Measurements from ENCODE around the gene LRRN2.
"Not testable (repeated sequence)": the region's sequence is repeated elsewhere in the genome, so short reads cannot be mapped to it uniquely, and the experiment has no call there.

The LRRN2 gene

GRCh38 chr1:204731509-204731908, 46.0 kb upstream of the LRRN2 start:
- in situ Hi-C loops (cut with HindIII; ENCODE audit: low pct_ligation_motif_present, low sequenced_read_pairs): no loop called here
- no peak for TF ChIP-seq CTCF (IDR thresholded peaks at IDR 0.05; ENCODE audit: low read depth, low read length, missing control alignments)
- Histone ChIP-seq H3K4me3 (ENCODE audit: low read depth, low read length) (no peak overlapping the region), H3K36me3 (replicated peaks) (no peaks in the 10 kb centered on the region), H3K27me3 (replicated peaks) (peaks cover 7% of the 10 kb centered on the region), H3K27ac (no peak overlapping the region)
- no peak for DNase-seq

GRCh38 chr1:204730826-204731459, 45.4 kb upstream of the LRRN2 start:
- Histone ChIP-seq H3K27me3 (replicated peaks) (peaks cover 7% of the 10 kb centered on the region), H3K4me3 (ENCODE audit: low read depth, low read length) (no peak overlapping the region), H3K27ac (no peak overlapping the region), H3K36me3 (replicated peaks) (no peaks in the 10 kb centered on the region)
- no peak for TF ChIP-seq CTCF (IDR thresholded peaks at IDR 0.05; ENCODE audit: low read depth, low read length, missing control alignments)
- in situ Hi-C loops (cut with HindIII; ENCODE audit: low pct_ligation_motif_present, low sequenced_read_pairs): no loop called here
- DNase-seq: no peak

- in situ Hi-C loops (cut with HindIII; ENCODE audit: low pct_ligation_motif_present, low sequenced_read_pairs): no loop called here
- H3K4me3 ChIP-seq (ENCODE audit: low read depth, low read length): no peak overlapping the region
- no peak for DNase-seq
- H3K27ac ChIP-seq: no peak overlapping the region
- peaks cover 7% of the 10 kb centered on the region for H3K27me3 ChIP-seq (replicated peaks)
- H3K36me3 ChIP-seq (replicated peaks): no peaks in the 10 kb centered on the region
- TF ChIP-seq CTCF (IDR thresholded peaks at IDR 0.05; ENCODE audit: low read depth, low read length, missing control alignments): no peak
These were observed 44.0 kb upstream of the LRRN2 start for GRCh38 chr1:204729516-204729915.

- no peak for TF ChIP-seq CTCF (IDR thresholded peaks at IDR 0.05; ENCODE audit: low read depth, low read length, missing control alignments)
- no peak for DNase-seq
- Histone ChIP-seq H3K36me3 (replicated peaks) (no peaks in the 10 kb centered on the region), H3K27ac (no peak overlapping the region), H3K4me3 (ENCODE audit: low read depth, low read length) (no peak overlapping the region), H3K27me3 (replicated peaks) (peaks cover 7% of the 10 kb centered on the region)
- in situ Hi-C loops (cut with HindIII; ENCODE audit: low pct_ligation_motif_present, low sequenced_read_pairs): no loop called here
These were observed 42.9 kb upstream of the LRRN2 start for GRCh38 chr1:204728456-204728855.

- no peak for TF ChIP-seq CTCF (IDR thresholded peaks at IDR 0.05; ENCODE audit: low read depth, low read length, missing control alignments)
- Histone ChIP-seq H3K4me3 (ENCODE audit: low read depth, low read length) (no peak overlapping the region), H3K36me3 (replicated peaks) (no peaks in the 10 kb centered on the region), H3K27me3 (replicated peaks) (peaks cover 7% of the 10 kb centered on the region), H3K27ac (no peak overlapping the region)
- DNase-seq: no peak
- in situ Hi-C loops (cut with HindIII; ENCODE audit: low pct_ligation_motif_present, low sequenced_read_pairs): no loop called here
These were observed 42.5 kb upstream of the LRRN2 start for GRCh38 chr1:204728045-204728444.

GRCh38 chr1:204727438-204727837, 41.9 kb upstream of the LRRN2 start:
- H3K27me3 ChIP-seq (replicated peaks); H3K4me3 ChIP-seq (ENCODE audit: low read depth, low read length); in situ Hi-C loops (cut with HindIII; ENCODE audit: low pct_ligation_motif_present, low sequenced_read_pairs); DNase-seq; H3K36me3 ChIP-seq (replicated peaks); H3K27ac ChIP-seq: not testable (repeated sequence)

All from brain microvascular endothelial cell (primary cell).